OCI-LY1 (cell line): Measurements from ENCODE around the gene SMOC2.

ENCODE experiments used
- H2AFZ ChIP-seq: fragments of 200-600 bp; sonication (generic), shearing (Covaris generic); 2 replicates; pipeline ENCODE4 v1.6.0; 2014; ENCODE audit warnings: antibody characterized with exemption, mild to moderate bottlenecking, low read length
- H3F3A ChIP-seq: fragments of 200-600 bp; sonication (generic), shearing (Covaris generic); 2 replicates; pipeline ENCODE4 v1.6.0; 2014; ENCODE audit warnings: mild to moderate bottlenecking, antibody characterized with exemption, low read length, moderate library complexity; ENCODE audit not compliant: insufficient read depth
- H3K27ac ChIP-seq: fragments of 200-600 bp; sonication (generic); 2 replicates; pipeline ENCODE4 v1.5.1; 2014; ENCODE audit warnings: low read length, mixed run types, mild to moderate bottlenecking, low read depth; ENCODE audit not compliant: poor library complexity, severe bottlenecking
- H3K27me3 ChIP-seq: fragments of 200-600 bp; sonication (generic); 2 replicates; pipeline ENCODE4 v1.6.0; 2014; ENCODE audit warnings: antibody characterized with exemption, mild to moderate bottlenecking, low read length, moderate library complexity; ENCODE audit not compliant: insufficient read depth
- H3K36me3 ChIP-seq: fragments of 200-600 bp; sonication (generic); 2 replicates; pipeline ENCODE4 v1.6.1; 2014; ENCODE audit warnings: mild to moderate bottlenecking, antibody characterized with exemption, low read length, moderate library complexity, mixed read lengths; ENCODE audit not compliant: insufficient read depth
- H3K4me1 ChIP-seq: fragments of 200-600 bp; sonication (generic); 2 replicates; pipeline ENCODE4 v1.5.1; 2014; ENCODE audit warnings: mild to moderate bottlenecking, low read length, moderate library complexity; ENCODE audit not compliant: insufficient read depth, severe bottlenecking
- H3K4me2 ChIP-seq: fragments of 200-600 bp; sonication (generic), shearing (Covaris generic); 2 replicates; pipeline ENCODE4 v1.6.1; 2014; ENCODE audit warnings: low read length
- H3K4me3 ChIP-seq: fragments of 200-600 bp; sonication (generic); 2 replicates; pipeline ENCODE4 v1.5.1; 2014; ENCODE audit warnings: low read length, low read depth, mild to moderate bottlenecking, mixed read lengths; ENCODE audit not compliant: poor library complexity, severe bottlenecking
- H3K79me2 ChIP-seq: fragments of 200-600 bp; shearing (Covaris generic); 2 replicates; pipeline ENCODE4 v1.6.1; 2016; ENCODE audit warnings: mixed run types, low read length, mixed read lengths; ENCODE audit not compliant: insufficient read depth
- H3K9ac ChIP-seq: fragments of 200-600 bp; sonication (generic), shearing (Covaris generic); 2 replicates; pipeline ENCODE4 v1.6.1; 2014; ENCODE audit warnings: mild to moderate bottlenecking, low read length, mixed read lengths
- H3K9me2 ChIP-seq: fragments of 200-600 bp; sonication (generic), shearing (Covaris generic); 2 replicates; pipeline ENCODE4 v1.6.1; 2014; ENCODE audit warnings: low read depth, mild to moderate bottlenecking, low read length, mixed read lengths
- H3K9me3 ChIP-seq: fragments of 200-600 bp; shearing (Covaris generic); 2 replicates; pipeline ENCODE4 v1.6.1; 2014; ENCODE audit warnings: low read length, mixed read lengths
- H4K20me1 ChIP-seq: fragments of 200-600 bp; sonication (generic), shearing (Covaris generic); 2 replicates; pipeline ENCODE4 v1.6.0; 2016; ENCODE audit warnings: mild to moderate bottlenecking, low read length; ENCODE audit not compliant: insufficient read depth
- CTCF ChIP-seq: fragments of 200-600 bp; sonication (generic), shearing (Covaris generic); IDR thresholded peaks from 2 replicates; pipeline ENCODE4 v1.5.1; 2017; ENCODE audit warnings: mild to moderate bottlenecking, antibody characterized with exemption, low read length, moderate library complexity, mixed read lengths
- EZH2 ChIP-seq: fragments of 200-600 bp; sonication (generic), shearing (Covaris generic); IDR thresholded peaks from 2 replicates; pipeline ENCODE4 v1.8.0; 2017; ENCODE audit warnings: borderline replicate concordance, mixed run types, mild to moderate bottlenecking, antibody characterized with exemption, low read length, moderate library complexity, mixed read lengths

Gene SMOC2

GRCh38 chr6:168447282-168447681 is 6.3 kb downstream of the SMOC2 start:
- H3F3A ChIP-seq = no peaks in the 10 kb centered on the region
- H4K20me1 ChIP-seq = no peaks in the 10 kb centered on the region
- no peak overlapping the region for H3K4me2 ChIP-seq
- H3K4me3 ChIP-seq = no peak overlapping the region
- no peaks in the 10 kb centered on the region for H3K79me2 ChIP-seq
- H3K27me3 ChIP-seq = no peaks in the 10 kb centered on the region
- H3K4me1 ChIP-seq = no peaks in the 10 kb centered on the region
- H3K36me3 ChIP-seq = no peaks in the 10 kb centered on the region
- no peak overlapping the region for H3K9ac ChIP-seq
- no peaks in the 10 kb centered on the region for H3K9me3 ChIP-seq
- no peak overlapping the region for H3K27ac ChIP-seq
- no peak for TF ChIP-seq EZH2
- H3K9me2 ChIP-seq = no peaks in the 10 kb centered on the region
- H2AFZ ChIP-seq = no peak overlapping the region

DNA sequence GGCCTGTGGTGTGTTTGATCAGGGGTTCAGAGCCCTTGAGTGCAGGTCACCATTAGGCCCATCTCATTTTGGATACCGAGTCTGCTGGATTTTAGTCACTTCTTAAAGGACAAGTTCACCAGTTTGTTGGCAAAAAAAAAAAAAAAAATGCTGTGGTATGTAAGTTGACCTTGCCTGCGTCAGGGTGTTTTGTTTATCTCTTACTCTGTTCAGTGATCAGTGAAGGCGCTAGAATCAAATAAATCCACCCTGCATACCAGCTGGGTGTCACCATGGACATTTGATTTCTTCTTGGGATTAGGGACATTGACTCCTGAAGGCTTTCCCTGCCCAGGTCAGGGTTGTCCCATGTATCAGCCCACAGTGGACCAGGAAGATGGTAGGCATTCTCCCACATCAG is 6.7 kb downstream of the SMOC2 start:
- H3K36me3 ChIP-seq = no peaks in the 10 kb centered on the region
- no peaks in the 10 kb centered on the region for H3K9me2 ChIP-seq
- H3K9ac ChIP-seq = no peak overlapping the region
- H3K27ac ChIP-seq = no peak overlapping the region
- H4K20me1 ChIP-seq = no peaks in the 10 kb centered on the region
- no peaks in the 10 kb centered on the region for H3K4me1 ChIP-seq
- H2AFZ ChIP-seq = no peak overlapping the region
- H3K4me3 ChIP-seq = no peak overlapping the region
- H3K4me2 ChIP-seq = no peak overlapping the region
- H3F3A ChIP-seq = no peaks in the 10 kb centered on the region
- TF ChIP-seq CTCF (no peak), EZH2 (no peak)
- H3K9me3 ChIP-seq = no peaks in the 10 kb centered on the region
- no peaks in the 10 kb centered on the region for H3K27me3 ChIP-seq
- no peaks in the 10 kb centered on the region for H3K79me2 ChIP-seq

GRCh38 chr6:168448243-168448855 is 7.4 kb downstream of the SMOC2 start:
- H3K27me3 ChIP-seq = no peaks in the 10 kb centered on the region
- no peaks in the 10 kb centered on the region for H3K36me3 ChIP-seq
- no peak overlapping the region for H3K4me3 ChIP-seq
- H3K27ac ChIP-seq = no peak overlapping the region
- H2AFZ ChIP-seq = no peak overlapping the region
- no peaks in the 10 kb centered on the region for H3K9me2 ChIP-seq
- no peaks in the 10 kb centered on the region for H3F3A ChIP-seq
- no peaks in the 10 kb centered on the region for H3K9me3 ChIP-seq
- H3K4me2 ChIP-seq = no peak overlapping the region
- H3K9ac ChIP-seq = no peak overlapping the region
- no peaks in the 10 kb centered on the region for H3K79me2 ChIP-seq
- H3K4me1 ChIP-seq = no peaks in the 10 kb centered on the region
- no peak for TF ChIP-seq CTCF
- no peak for TF ChIP-seq EZH2
- H4K20me1 ChIP-seq = no peaks in the 10 kb centered on the region

DNA sequence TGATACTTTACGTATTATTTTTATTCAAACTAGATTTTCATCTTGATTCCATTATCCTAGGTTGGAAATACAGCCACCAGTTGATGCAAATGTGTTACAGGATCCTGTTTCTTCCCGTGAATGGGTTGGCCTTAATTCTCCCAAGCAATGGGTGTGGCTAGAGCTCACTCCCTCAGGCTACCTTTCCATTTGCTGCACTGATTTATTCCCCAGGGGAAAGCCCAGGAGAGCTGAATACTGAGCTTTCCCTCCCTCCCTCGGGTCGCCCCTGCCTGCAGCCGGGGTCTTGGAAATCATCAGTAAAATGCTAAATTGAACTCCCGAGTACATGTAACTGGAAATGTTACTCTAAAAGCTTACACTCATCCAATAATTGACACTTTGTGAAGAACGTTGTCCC is 9.9 kb downstream of the SMOC2 start:
- Histone ChIP-seq H3K79me2 (no peaks in the 10 kb centered on the region), H3K36me3 (no peaks in the 10 kb centered on the region), H3K4me1 (no peaks in the 10 kb centered on the region), H3K27me3 (no peaks in the 10 kb centered on the region), H3K4me2 (no peak overlapping the region), H3K9me3 (no peaks in the 10 kb centered on the region), H3K4me3 (no peak overlapping the region), H3K9me2 (no peaks in the 10 kb centered on the region), H3K9ac (no peak overlapping the region), H3K27ac (no peak overlapping the region), H2AFZ (no peak overlapping the region), H3F3A (no peaks in the 10 kb centered on the region), H4K20me1 (no peaks in the 10 kb centered on the region)
- TF ChIP-seq EZH2 = no peak
- TF ChIP-seq CTCF = no peak
